Measurements from ENCODE around the gene SLC12A6. TPM values are rescaled to one million over a fixed set of nuclear protein-coding genes. Genes with fewer than 3 reads are reported as not detected.

The SLC12A6 gene
- total RNA-seq, 1 donor from 2014 or later, result 18.4 TPM

DNA sequence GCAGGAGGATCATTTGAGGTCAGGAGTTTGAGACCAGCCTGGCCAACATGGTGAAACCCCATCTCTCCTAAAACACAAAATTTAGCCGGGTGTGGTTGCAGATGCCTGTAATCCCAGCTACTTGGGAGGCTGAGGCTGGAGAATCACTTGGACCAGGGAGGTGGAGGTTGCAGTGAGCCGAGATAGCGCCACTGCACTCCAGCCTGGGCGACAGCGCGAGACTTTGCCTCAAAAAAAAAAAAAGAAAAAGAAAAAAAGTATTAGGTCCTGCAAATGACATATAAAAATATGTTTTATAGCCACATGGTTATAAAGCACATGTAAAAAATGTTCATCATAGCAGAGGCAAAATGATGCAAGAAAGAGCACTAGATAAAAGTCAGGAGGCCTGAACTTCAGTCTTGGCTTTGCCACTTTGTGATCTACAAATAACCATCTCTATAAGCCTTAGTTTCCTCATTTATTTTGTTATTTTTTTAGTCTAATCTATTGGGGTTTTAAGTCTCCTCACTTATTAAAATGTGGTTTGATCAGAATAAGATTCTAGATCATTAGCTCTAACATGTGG is 4.9 kb downstream of the SLC12A6 start:
- intact Hi-C loops (cut with micrococcal nuclease), result loop anchor here (5.0 to 10.0 kb wide), 2 partner anchors 102 to 295 kb away; partner anchors contain the start of genes AVEN and GOLGA8A
- no peak for DNase-seq
- H3K27ac Mint-ChIP-seq, result peak overlapping the region; percentile 85
- peak overlapping the region; percentile 59 for H3K4me3 Mint-ChIP-seq
- H3K36me3 Mint-ChIP-seq (ENCODE audit: low read depth), result peaks cover 13% of the 10 kb centered on the region
- no peaks in the 10 kb centered on the region for H3K27me3 Mint-ChIP-seq
- H3K4me1 Mint-ChIP-seq, result peaks cover 64% of the 10 kb centered on the region
- no peaks in the 10 kb centered on the region for H3K9me3 Mint-ChIP-seq

DNA sequence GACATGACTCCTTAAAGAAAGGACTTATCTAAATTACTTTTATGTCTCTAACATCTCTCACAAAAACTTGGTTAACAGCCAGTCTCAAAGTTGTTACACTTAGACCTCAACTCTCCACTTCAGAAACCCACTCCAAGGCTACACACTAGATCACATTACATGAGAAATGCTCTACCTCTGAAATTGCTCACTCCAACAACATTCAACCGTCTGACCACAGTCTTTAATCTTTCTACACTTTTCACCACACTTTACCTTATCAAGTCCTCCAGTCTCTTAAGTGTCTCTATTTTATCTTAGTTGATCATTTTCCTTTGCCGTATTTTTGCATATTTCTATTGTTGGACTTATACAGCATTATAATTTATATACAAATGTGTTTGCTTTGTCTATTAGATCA is 5.8 kb downstream of the SLC12A6 start:
- intact Hi-C loops (cut with micrococcal nuclease), result loop anchor here (5.0 to 10.0 kb wide), 2 partner anchors 103 to 295 kb away; partner anchors contain the start of genes AVEN and GOLGA8A
- H3K27me3 Mint-ChIP-seq, result no peaks in the 10 kb centered on the region
- peak; percentile 67 for DNase-seq
- peak overlapping the region; percentile 59 for H3K4me3 Mint-ChIP-seq
- peaks cover 60% of the 10 kb centered on the region for H3K4me1 Mint-ChIP-seq
- peaks cover 11% of the 10 kb centered on the region for H3K36me3 Mint-ChIP-seq (ENCODE audit: low read depth)
- H3K27ac Mint-ChIP-seq, result peak overlapping the region; percentile 85
- H3K9me3 Mint-ChIP-seq, result no peaks in the 10 kb centered on the region

DNA sequence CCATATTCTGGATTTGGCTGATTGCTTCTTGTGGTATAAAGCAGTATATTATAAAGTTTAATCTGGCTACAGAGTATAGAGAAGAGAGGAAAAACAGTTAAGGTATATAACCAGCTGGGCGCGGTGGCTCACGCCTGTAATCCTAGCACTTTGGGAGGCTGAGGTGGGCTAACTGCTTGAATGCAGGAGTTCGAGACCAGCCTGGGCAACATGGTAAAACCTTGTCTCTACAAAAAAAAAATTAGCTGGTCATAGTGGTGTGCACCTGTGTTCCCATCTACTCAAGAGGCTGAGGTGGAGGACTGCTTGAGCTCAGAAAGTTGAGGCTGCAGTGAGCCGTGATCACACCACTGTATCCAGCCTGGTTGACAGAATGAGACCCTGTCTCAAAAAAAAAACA is 7.3 kb downstream of the SLC12A6 start:
- H3K27ac Mint-ChIP-seq, result no peak overlapping the region
- intact Hi-C loops (cut with micrococcal nuclease), result loop anchor here (5.0 to 10.0 kb wide), 2 partner anchors 105 to 293 kb away; partner anchors contain the start of genes AVEN and GOLGA8A
- H3K4me3 Mint-ChIP-seq, result peak overlapping the region; percentile 14
- H3K4me1 Mint-ChIP-seq, result peaks cover 58% of the 10 kb centered on the region
- H3K36me3 Mint-ChIP-seq (ENCODE audit: low read depth), result peaks cover 14% of the 10 kb centered on the region
- DNase-seq, result peak; percentile 56
- H3K27me3 Mint-ChIP-seq, result no peaks in the 10 kb centered on the region
- H3K9me3 Mint-ChIP-seq, result no peaks in the 10 kb centered on the region

DNA sequence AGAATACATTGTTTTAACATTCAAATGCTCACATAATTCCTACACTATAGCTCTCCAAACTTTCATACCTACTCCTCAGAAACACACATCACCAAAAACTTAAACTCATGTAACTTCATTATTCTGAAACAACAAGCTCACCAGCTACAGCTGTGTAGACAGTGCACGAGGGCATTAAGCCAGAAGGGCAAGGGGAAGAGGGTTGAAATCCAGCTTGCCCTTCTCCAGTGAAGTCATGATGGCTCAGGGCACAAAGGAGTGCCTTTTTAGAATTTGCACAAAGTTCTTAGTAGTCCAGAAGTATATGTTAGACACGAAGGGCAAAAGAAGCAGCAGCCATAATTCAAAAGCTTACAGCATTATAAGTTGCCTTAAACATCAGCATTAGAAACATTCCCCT is 8.6 kb downstream of the SLC12A6 start:
- Mint-ChIP-seq H3K4me1 (peaks cover 55% of the 10 kb centered on the region), H3K27me3 (no peaks in the 10 kb centered on the region), H3K36me3 (ENCODE audit: low read depth) (peaks cover 16% of the 10 kb centered on the region), H3K27ac (peak overlapping the region; percentile 84), H3K9me3 (no peaks in the 10 kb centered on the region), H3K4me3 (peak overlapping the region; percentile 66)
- intact Hi-C loops (cut with micrococcal nuclease), result no loop called here
- peak; percentile 55 for DNase-seq

DNA sequence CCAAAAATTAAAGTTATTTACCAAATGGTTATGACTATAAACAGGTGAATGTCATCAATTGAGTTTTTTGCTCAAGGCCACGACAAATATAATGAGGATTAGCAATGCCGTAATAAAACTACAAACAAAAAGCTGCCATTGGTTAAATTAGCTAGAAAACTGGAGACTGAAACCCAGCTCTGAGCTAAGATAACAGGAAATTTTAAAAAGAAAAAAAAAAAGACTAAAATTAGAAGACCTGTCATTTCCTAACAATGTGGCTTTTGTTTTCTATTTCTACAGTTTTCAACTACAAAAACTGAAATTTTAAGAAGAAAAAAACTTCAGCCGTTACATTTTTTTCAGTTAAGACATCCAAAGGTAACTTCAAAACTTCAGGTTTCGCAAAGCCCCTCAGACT is 9.7 kb downstream of the SLC12A6 start:
- H3K27ac Mint-ChIP-seq, result peak overlapping the region; percentile 80
- DNase-seq, result peak; percentile 51
- no peaks in the 10 kb centered on the region for H3K9me3 Mint-ChIP-seq
- peak overlapping the region; percentile 68 for H3K4me3 Mint-ChIP-seq
- H3K36me3 Mint-ChIP-seq (ENCODE audit: low read depth), result peaks cover 16% of the 10 kb centered on the region
- intact Hi-C loops (cut with micrococcal nuclease), result no loop called here
- no peaks in the 10 kb centered on the region for H3K27me3 Mint-ChIP-seq
- H3K4me1 Mint-ChIP-seq, result peaks cover 48% of the 10 kb centered on the region

DNA sequence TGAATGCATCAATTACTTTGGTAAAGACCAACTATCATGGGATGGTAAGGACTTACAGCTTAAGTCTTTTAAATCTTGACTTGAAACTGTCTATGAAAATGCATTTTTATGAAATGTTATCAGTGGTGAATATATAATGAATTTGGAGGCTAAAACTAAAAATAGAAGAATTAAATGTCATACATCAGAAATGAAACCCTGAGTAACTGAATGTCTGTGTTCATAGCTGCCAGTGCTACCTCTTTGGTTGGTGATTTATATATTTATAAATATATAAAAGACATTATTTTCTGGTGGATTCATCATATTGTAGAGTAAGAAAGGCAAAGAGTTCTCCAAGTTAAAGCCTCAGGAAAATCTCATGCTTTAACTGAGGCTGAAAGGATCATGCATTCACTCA is 12.2 kb downstream of the SLC12A6 start:
- H3K4me1 Mint-ChIP-seq, result peaks cover 37% of the 10 kb centered on the region
- no peaks in the 10 kb centered on the region for H3K9me3 Mint-ChIP-seq
- intact Hi-C loops (cut with micrococcal nuclease), result no loop called here
- H3K36me3 Mint-ChIP-seq (ENCODE audit: low read depth), result peaks cover 9% of the 10 kb centered on the region
- H3K4me3 Mint-ChIP-seq, result no peak overlapping the region
- H3K27ac Mint-ChIP-seq, result no peak overlapping the region
- no peaks in the 10 kb centered on the region for H3K27me3 Mint-ChIP-seq
- DNase-seq, result no peak

DNA sequence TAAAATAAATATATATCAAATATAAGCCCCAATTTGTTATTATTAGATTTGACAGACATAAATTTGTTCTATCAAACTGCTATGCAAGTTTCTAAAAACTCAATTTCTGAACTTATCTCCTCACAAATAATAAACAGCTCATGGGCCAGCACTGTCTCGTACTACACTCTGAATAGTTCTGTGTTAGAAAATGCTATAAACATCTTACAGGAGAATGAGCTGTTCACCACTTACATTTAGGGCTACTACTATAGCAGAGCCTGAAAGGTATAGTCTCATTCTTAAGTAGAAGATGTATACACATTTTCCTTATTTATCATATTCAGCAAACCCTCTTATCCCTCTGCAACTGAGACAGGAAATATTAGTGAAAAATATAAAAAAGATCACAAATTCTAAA is 12.6 kb downstream of the SLC12A6 start:
- Mint-ChIP-seq H3K4me3 (no peak overlapping the region), H3K9me3 (no peaks in the 10 kb centered on the region), H3K36me3 (ENCODE audit: low read depth) (peaks cover 6% of the 10 kb centered on the region), H3K4me1 (peaks cover 33% of the 10 kb centered on the region), H3K27me3 (no peaks in the 10 kb centered on the region), H3K27ac (no peak overlapping the region)
- DNase-seq, result no peak
- intact Hi-C loops (cut with micrococcal nuclease), result no loop called here

DNA sequence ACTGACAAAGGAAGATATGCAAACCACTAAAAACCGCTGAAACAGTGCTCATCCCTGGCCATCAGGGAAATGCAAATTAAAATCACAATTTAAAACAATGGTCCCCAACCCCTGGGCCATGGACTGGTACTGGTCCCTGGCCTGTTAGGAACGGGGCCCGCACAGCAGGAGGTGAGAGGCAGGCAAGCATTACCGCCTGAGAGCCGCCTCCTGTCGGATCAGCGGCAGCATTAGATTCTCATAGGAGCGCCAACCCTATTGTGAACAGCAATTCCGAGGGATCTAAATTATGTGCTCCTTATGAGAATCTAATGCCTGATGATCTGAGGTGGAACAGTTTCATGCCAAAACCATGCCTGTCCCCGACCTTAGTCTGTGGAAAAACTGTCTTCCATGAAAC is 14.4 kb downstream of the SLC12A6 start:
- no peak for DNase-seq
- Mint-ChIP-seq H3K9me3 (no peaks in the 10 kb centered on the region), H3K4me3 (no peak overlapping the region), H3K36me3 (ENCODE audit: low read depth) (peaks cover 5% of the 10 kb centered on the region), H3K4me1 (peaks cover 27% of the 10 kb centered on the region), H3K27ac (no peak overlapping the region), H3K27me3 (no peaks in the 10 kb centered on the region)
- intact Hi-C loops (cut with micrococcal nuclease), result no loop called here

DNA sequence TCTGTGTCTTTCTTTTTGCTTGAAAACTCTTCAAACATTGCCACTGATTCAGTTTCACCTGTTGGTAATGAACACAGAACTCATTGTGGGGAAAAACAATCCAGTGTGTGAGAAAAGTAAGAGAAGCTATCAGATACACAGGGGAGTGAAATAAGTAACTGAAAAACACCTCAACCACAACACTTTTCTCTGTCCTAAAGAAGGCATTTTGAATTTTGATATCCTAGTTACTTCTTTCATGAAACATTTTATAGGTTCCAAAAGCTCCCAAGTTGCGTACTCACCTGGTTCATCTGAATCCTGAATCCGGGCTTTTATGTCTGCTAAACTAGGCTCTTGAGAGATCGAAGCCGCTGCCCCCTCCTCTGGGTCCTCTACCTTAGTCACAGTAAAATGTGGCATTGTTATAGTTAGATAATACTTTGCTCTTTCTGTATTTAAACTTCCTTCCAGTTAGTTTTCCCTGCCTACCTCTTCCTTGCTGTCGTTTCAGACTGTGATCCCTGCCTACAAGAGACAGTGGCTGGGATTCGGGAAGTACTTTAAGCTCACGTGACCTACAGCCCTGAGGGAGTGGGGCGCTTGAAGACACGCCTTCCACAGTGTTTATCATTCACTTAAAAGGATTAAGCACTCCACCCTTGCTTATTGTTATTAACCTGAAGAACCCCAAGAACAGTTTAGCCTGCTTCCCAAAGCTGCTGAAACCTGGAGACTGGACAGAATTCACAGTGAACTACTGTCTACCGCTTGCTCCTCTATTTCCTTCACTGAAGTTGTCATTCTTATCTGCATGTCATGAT is 19.1 kb downstream of the SLC12A6 start:
- Mint-ChIP-seq H3K4me1 (peaks cover 30% of the 10 kb centered on the region), H3K27me3 (no peaks in the 10 kb centered on the region), H3K27ac (peak overlapping the region; percentile 84), H3K36me3 (ENCODE audit: low read depth) (peaks cover 12% of the 10 kb centered on the region), H3K4me3 (peak overlapping the region; percentile 86), H3K9me3 (no peaks in the 10 kb centered on the region)
- DNase-seq, result peak; percentile 77
- intact Hi-C loops (cut with micrococcal nuclease), result no loop called here

DNA sequence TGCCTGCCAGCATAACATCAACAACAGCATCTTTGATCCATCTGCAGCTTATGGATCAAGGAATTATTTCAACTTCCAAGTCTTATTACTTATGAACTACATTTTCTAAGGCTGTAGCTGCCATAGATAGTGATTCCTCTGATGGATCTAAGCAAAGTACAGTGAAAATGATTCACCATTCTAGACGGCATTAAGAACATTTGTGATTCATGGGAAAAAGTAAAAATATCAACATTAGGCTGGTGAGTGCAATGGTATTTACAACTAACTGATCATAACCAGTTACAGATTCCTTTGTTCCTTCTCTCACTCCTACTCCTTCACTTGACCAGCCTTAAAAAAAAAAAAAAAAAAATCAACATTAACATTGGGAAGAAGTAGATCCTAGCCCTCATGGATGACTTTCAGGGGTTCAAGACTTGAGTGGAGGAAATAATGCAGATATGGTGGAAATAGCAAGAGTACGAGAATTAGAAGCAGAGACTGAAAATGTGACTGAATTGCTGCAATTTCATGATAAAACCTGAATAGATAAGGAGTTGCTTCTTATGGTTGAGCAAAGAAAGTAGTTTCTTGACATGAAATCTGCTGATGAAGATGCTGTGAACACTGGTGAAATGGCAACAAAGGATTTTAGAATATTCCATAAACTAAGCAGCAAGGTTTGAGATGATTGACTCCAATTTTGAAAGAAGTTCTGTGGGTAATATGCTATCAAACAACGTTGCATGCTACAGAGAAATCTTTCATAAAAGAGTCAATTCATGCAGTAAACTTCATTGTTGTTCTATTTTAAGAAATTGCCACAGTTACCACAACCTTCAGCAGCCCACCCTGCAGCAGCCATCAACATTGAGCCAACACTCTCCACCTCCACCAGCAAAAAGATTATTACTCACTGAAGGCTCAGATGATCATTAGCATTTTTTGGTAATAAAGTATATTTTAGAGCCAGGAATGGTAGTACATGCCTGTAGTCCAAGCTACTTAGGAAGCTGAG is 22.8 kb downstream of the SLC12A6 start:
- no peaks in the 10 kb centered on the region for H3K27me3 Mint-ChIP-seq
- H3K27ac Mint-ChIP-seq, result no peak overlapping the region
- no peak overlapping the region for H3K4me3 Mint-ChIP-seq
- H3K36me3 Mint-ChIP-seq (ENCODE audit: low read depth), result peaks cover 19% of the 10 kb centered on the region
- DNase-seq, result no peak
- H3K9me3 Mint-ChIP-seq, result no peaks in the 10 kb centered on the region
- H3K4me1 Mint-ChIP-seq, result peaks cover 25% of the 10 kb centered on the region
- intact Hi-C loops (cut with micrococcal nuclease), result no loop called here

DNA sequence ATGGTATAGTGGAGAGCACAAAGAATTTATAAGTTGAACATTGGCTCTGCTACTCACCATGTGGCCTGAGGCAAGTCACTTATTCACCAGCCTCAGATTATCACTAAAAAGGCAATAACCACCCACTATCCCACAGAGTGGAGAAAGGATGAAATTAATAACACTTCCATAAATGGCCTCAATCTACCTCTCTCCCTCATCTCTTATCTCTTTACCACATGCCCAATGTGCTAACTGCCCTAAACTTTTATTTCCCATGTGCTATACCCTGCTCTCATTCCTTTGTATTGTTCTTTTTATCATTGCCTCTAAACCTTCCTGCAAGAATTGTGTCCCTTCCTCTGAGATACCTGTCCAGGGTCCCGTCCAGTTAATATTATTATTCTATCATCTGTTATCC is 26.0 kb downstream of the SLC12A6 start:
- Mint-ChIP-seq H3K36me3 (ENCODE audit: low read depth) (peaks cover 27% of the 10 kb centered on the region), H3K4me3 (no peak overlapping the region), H3K9me3 (no peaks in the 10 kb centered on the region), H3K27ac (no peak overlapping the region), H3K4me1 (peaks cover 17% of the 10 kb centered on the region), H3K27me3 (no peaks in the 10 kb centered on the region)
- no peak for DNase-seq
- intact Hi-C loops (cut with micrococcal nuclease), result no loop called here

DNA sequence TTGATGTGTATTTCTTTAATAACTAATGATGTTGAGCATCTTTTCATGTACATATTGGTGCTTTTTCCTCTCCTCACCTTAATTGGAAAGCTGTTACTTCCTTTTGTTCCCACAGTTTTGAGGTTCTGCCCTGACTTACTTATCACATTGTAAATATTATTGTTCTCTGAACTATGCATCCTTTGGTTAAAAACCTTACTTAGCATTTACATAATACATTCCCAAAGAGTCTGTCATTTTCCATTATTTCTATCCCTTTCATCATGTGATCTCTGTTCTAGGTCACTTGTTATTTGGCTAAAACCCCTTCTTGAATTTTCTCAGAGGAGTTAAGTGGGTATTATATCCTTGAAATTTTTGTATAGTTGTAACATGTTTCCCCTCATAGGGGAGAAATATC is 33.0 kb downstream of the SLC12A6 start:
- H3K27me3 Mint-ChIP-seq, result no peaks in the 10 kb centered on the region
- H3K36me3 Mint-ChIP-seq (ENCODE audit: low read depth), result peaks cover 23% of the 10 kb centered on the region
- DNase-seq, result no peak
- no peak overlapping the region for H3K27ac Mint-ChIP-seq
- peaks cover 14% of the 10 kb centered on the region for H3K4me1 Mint-ChIP-seq
- intact Hi-C loops (cut with micrococcal nuclease), result no loop called here
- H3K9me3 Mint-ChIP-seq, result no peaks in the 10 kb centered on the region
- H3K4me3 Mint-ChIP-seq, result no peak overlapping the region

DNA sequence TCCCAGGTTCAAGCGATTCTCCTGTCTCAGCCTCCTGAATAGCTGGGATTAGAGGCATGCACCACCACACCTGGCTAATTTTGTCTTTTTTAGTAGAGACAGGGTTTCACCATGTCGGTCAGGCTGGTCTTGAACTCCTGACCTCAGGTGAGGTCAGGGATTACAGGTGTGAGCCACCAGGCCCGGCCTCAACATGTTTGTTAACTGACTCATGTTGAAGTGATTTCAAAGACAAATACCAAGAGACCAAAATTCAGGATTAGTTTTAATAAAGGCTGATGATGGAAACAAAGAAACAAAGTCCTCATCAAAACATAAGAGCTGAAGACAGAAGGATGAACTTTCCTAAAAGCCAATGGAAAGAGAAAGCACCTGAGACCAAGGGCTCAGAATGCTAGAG is 36.5 kb downstream of the SLC12A6 start:
- H3K9me3 Mint-ChIP-seq, result no peaks in the 10 kb centered on the region
- no peaks in the 10 kb centered on the region for H3K27me3 Mint-ChIP-seq
- no peak overlapping the region for H3K27ac Mint-ChIP-seq
- H3K36me3 Mint-ChIP-seq (ENCODE audit: low read depth), result peaks cover 14% of the 10 kb centered on the region
- H3K4me1 Mint-ChIP-seq, result peaks cover 10% of the 10 kb centered on the region
- intact Hi-C loops (cut with micrococcal nuclease), result no loop called here
- H3K4me3 Mint-ChIP-seq, result no peak overlapping the region
- DNase-seq, result no peak
